Bronchial epithelial cell (primary cell): ENCODE data around the gene NDUFB6. TPM values are rescaled to one million over a fixed set of nuclear protein-coding genes. Genes with fewer than 3 reads are reported as not detected.

Source experiments
- DNase-seq: peaks from one replicate; pipeline ENCODE4 v3.0.0-alpha.2; 2010; ENCODE audit warnings: low read depth
- FAIRE-seq: peaks from 2 replicates; lab custom pipeline; 2011; peaks lifted over from hg19 to GRCh38; lab: Jason Lieb, UNC
- H3K27me3 ChIP-seq: 2 replicates; pipeline ENCODE4 v1.5.1; 2011; ENCODE audit warnings: low read length; ENCODE audit not compliant: control insufficient read depth, insufficient read depth
- H3K36me3 ChIP-seq: 2 replicates; pipeline ENCODE4 v1.5.1; 2011; ENCODE audit warnings: low read length; ENCODE audit not compliant: control insufficient read depth, insufficient read depth
- H3K4me3 ChIP-seq: 2 replicates; pipeline ENCODE4 v1.5.1; 2011; ENCODE audit warnings: mild to moderate bottlenecking, low read depth, low read length, control low read depth
- total RNA-seq: library from RNA; depleted of rRNA; stranded (reverse); fragments of >200 nt; gene quantifications from 2 replicates; pipeline ENCODE4 v1.2.1, GENCODE V29; 2014
- TF ChIP-seq, protein P1 (sequence below): IDR thresholded peaks from 2 replicates; pipeline ENCODE4 v1.5.1; 2011; ENCODE audit warnings: mild to moderate bottlenecking, moderate library complexity, low read length, control low read depth, inconsistent platforms; ENCODE audit not compliant: insufficient read depth, severe bottlenecking

Gene NDUFB6
- total RNA-seq, 1 donor from 2014 or later = 16.8 TPM

DNA sequence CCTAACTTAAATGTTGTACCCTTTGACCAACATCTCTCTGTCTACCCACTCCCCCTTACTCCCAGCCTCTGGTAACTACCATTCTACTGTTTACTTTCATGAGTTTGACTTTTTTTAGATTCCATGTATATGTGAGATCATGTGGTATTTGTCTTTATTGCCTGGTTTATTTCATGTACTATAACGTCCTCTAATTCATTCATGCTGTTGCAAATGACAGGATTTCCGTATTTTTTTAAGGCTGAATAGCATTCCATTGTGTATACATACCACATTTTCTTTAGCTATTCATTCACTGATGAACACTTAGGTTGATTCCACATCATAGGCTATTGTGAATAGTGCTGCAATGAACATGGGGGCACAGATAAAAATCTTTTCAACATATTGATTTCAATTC, 11.8 kb upstream of the NDUFB6 start:
- TF ChIP-seq, protein P1, sequence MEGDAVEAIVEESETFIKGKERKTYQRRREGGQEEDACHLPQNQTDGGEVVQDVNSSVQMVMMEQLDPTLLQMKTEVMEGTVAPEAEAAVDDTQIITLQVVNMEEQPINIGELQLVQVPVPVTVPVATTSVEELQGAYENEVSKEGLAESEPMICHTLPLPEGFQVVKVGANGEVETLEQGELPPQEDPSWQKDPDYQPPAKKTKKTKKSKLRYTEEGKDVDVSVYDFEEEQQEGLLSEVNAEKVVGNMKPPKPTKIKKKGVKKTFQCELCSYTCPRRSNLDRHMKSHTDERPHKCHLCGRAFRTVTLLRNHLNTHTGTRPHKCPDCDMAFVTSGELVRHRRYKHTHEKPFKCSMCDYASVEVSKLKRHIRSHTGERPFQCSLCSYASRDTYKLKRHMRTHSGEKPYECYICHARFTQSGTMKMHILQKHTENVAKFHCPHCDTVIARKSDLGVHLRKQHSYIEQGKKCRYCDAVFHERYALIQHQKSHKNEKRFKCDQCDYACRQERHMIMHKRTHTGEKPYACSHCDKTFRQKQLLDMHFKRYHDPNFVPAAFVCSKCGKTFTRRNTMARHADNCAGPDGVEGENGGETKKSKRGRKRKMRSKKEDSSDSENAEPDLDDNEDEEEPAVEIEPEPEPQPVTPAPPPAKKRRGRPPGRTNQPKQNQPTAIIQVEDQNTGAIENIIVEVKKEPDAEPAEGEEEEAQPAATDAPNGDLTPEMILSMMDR = no peak
- no peak for DNase-seq
- FAIRE-seq = no peak
- Histone ChIP-seq H3K4me3 (no peak overlapping the region), H3K36me3 (no peaks in the 10 kb centered on the region), H3K27me3 (no peaks in the 10 kb centered on the region)

DNA sequence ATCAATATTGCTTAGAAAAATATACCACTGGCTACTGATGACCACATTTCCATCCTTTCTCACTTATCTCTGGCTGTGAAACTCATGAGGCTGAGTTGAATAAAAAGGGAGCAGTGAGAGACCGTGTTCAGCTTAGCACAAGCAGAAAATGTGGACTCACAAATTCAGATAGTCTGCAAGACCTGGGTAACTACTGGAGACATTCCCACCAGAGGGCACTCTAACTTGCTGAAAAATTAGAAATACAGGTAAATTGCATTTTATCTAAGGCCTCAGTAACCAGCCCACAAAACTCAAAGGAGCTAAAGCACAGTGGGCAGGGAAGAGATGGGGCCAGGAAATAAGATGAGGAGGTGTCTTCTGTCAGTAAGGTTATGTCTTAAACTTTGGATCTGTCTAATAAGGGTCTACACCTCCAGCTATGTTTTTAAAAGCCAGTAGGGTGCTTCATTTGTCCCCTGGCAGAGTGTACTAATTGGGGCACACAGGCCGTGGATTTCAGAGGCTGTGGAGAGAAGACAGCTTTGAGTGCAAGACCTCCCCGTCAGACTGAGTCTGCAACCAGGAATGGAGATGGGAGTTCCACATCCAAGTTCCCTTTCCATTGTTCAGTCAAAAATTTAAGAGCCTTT, 8.7 kb upstream of the NDUFB6 start:
- FAIRE-seq (no peak), DNase-seq (peak; percentile 66)
- H3K27me3 ChIP-seq = no peaks in the 10 kb centered on the region
- TF ChIP-seq, protein P1 = peak; percentile 72
- H3K4me3 ChIP-seq = no peak overlapping the region
- no peaks in the 10 kb centered on the region for H3K36me3 ChIP-seq

DNA sequence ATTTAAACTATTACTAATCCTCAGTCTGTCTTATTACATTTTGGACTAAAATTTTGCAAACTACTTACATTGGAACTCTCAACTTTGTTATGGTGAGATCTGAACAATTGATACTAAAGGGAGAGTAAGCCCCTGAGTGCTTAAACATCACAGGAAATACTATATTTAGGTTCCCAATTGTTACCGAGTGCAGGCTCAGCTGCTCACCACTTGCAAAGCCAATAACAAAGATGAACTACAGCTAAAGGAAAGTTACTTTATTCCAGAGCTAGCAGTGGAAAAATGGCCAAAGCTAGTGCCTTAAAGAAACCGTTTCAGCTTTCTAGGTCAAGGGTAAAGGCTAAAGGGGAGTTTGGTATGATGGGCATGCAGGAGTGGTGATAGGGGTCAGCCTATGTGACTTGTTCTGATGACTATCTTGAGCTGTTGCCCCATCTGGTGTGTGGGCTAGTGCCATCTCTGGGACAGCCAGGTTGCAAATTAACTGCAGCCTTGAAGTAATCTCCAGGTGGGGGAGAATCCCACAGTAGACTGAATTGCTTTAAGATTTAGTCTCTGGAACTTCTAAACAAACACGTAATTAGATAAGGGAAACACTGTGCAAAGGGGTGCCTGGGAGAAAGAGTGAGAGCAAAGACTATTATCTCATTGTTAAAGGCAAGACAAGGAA, 7.8 kb upstream of the NDUFB6 start:
- DNase-seq (no peak), FAIRE-seq (no peak)
- Histone ChIP-seq H3K27me3 (no peaks in the 10 kb centered on the region), H3K4me3 (no peak overlapping the region), H3K36me3 (no peaks in the 10 kb centered on the region)
- TF ChIP-seq, protein P1 = no peak

DNA sequence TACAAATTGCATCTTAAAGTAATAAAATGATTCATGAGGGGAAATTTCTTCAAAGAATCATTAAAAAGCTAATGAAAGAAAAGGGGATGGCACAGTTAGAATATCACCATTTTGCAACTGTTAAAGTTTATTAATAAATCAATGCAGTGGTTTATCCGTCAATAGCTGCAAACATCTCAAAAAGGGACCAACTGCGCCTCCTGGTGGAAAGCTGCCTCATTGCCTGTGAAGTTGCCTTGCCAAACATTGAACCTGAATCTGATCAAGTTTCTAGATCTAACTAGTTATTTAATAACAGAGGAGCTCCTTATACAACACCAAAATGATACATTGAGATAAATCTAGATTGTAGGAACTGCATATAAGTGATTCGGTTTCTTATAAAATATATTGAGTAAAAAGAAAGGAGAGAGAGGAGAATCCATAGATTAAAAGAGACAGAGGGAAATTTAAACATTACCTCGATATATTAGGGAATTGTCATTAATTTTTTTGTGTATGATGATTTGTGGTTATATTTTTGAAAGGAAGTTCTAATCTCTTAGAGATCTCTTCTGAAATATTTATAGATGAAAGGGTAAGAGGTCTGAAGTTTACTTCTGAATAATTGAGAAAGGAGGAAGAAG, 6.9 kb upstream of the NDUFB6 start:
- no peaks in the 10 kb centered on the region for H3K27me3 ChIP-seq
- no peaks in the 10 kb centered on the region for H3K36me3 ChIP-seq
- no peak overlapping the region for H3K4me3 ChIP-seq
- TF ChIP-seq, protein P1 = peak; percentile 83
- FAIRE-seq = no peak
- peak; percentile 51 for DNase-seq

DNA sequence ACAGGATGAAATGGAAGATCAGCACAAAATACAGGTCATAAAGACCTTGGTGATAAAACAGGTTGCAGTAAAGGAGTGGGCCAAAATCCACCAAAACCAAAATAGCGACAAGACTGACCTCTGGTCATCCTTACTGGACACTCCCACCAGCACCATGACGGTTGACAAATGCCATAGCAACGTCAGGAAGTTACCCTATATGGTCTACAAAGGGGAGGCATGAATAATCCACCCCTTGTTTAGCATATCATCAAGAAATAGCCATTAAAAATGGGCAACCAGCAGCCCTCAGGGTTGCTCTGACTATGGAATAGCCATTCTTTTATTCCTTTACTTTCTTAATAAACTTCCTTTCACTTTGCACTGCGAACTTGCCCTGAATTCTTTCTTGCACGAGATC, 6.0 kb upstream of the NDUFB6 start:
- no peak for FAIRE-seq
- TF ChIP-seq, protein P1 = no peak
- no peaks in the 10 kb centered on the region for H3K27me3 ChIP-seq
- no peak overlapping the region for H3K4me3 ChIP-seq
- H3K36me3 ChIP-seq = no peaks in the 10 kb centered on the region
- no peak for DNase-seq
